Colonic mucosa (tissue), 4 donors: ENCODE data around the gene ADAMTSL3. TPM values are rescaled to one million over a fixed set of nuclear protein-coding genes. Genes with fewer than 3 reads are reported as not detected.

Experiments used
- DNase-seq: peaks from one replicate; pipeline ENCODE4 v3.0.0-alpha.2; 2020
- H3K27ac ChIP-seq: fragments of 200-600 bp; one replicate; pipeline ENCODE4 v1.8.0; 2021
- H3K27me3 ChIP-seq: fragments of 200-600 bp; one replicate; pipeline ENCODE4 v1.8.0; 2021
- H3K36me3 ChIP-seq: fragments of 200-600 bp; one replicate; pipeline ENCODE4 v1.8.0; 2021
- H3K4me1 ChIP-seq: fragments of 200-600 bp; one replicate; pipeline ENCODE4 v1.8.0; 2021; ENCODE audit warnings: mild to moderate bottlenecking
- H3K4me3 ChIP-seq: fragments of 200-600 bp; one replicate; pipeline ENCODE4 v1.8.0; 2021
- H3K9ac ChIP-seq, 2 donors: one replicate each; pipeline ENCODE4 v1.7.0; 2013; ENCODE audit warnings: control low read depth in 2 of 2, low read depth in 2 of 2, low read length in 2 of 2
- H3K9me3 ChIP-seq: fragments of 200-600 bp; one replicate; pipeline ENCODE4 v1.8.0; 2021
- CTCF ChIP-seq: fragments of 200-600 bp; IDR thresholded peaks from one replicate; pipeline ENCODE4 v1.8.0; 2022; ENCODE audit warnings: antibody characterized with exemption, mild to moderate bottlenecking
- intact Hi-C: fragments of 100-400 bp; cut with DNase I; formaldehyde crosslinking; loops from one replicate; pipeline ENCODE4 v1.14.1; 2022
- total RNA-seq, 2 donors: library from RNA; stranded (reverse); fragmentation: NEBNext Ultra II Directional in 1 of 2; extraction: Animal tissue kit (Norgen Biotek cat#: 25700) in 1 of 2; gene quantifications; one replicate each; pipeline ENCODE4 v1.2.1, GENCODE V29; 2021
- donor health status: healthy.
- donor health status: DM: no; HTN: no; CAD: no.
- donor health status: DM: no; HTN: no; CAD: no.

ADAMTSL3 gene
- total RNA-seq, 2 donors from 2014 or later = 0.72 to 4.8 TPM

- H3K27ac ChIP-seq = no peak overlapping the region
- intact Hi-C loops = no loop called here
These were observed 192.9 kb downstream of the ADAMTSL3 start for GRCh38 chr15:83846847-83847246.

GRCh38 chr15:83848315-83849050 lies 194.6 kb downstream of the ADAMTSL3 start:
- Histone ChIP-seq H3K4me3 (no peak overlapping the region), H3K9me3 (no peaks in the 10 kb centered on the region), H3K4me1 (no peaks in the 10 kb centered on the region), H3K9ac (no peak overlapping the region), H3K36me3 (no peaks in the 10 kb centered on the region), H3K27ac (peak overlapping the region; percentile 18), H3K27me3 (no peaks in the 10 kb centered on the region)
- no peak for TF ChIP-seq CTCF
- no peak for DNase-seq
- intact Hi-C loops = no loop called here

More at GRCh38 chr15:83846847-83847246, 192.9 kb downstream of the ADAMTSL3 start:
- DNase-seq = no peak
- Histone ChIP-seq H3K27me3 (no peaks in the 10 kb centered on the region), H3K9me3 (no peaks in the 10 kb centered on the region), H3K4me1 (no peaks in the 10 kb centered on the region), H3K9ac (no peak overlapping the region), H3K4me3 (no peak overlapping the region), H3K36me3 (no peaks in the 10 kb centered on the region)
- no peak for TF ChIP-seq CTCF

- Histone ChIP-seq H3K4me1 (no peaks in the 10 kb centered on the region), H3K36me3 (no peaks in the 10 kb centered on the region), H3K4me3 (no peak overlapping the region), H3K9me3 (no peaks in the 10 kb centered on the region), H3K9ac (no peak overlapping the region), H3K27me3 (no peaks in the 10 kb centered on the region), H3K27ac (no peak overlapping the region)
- DNase-seq = no peak
- intact Hi-C loops = no loop called here
- no peak for TF ChIP-seq CTCF
These were observed 196.1 kb downstream of the ADAMTSL3 start for GRCh38 chr15:83850015-83850414.

- H3K9me3 ChIP-seq = no peaks in the 10 kb centered on the region
- H3K4me1 ChIP-seq = no peaks in the 10 kb centered on the region
- no peak for DNase-seq
- H3K9ac ChIP-seq = no peak overlapping the region
- H3K27me3 ChIP-seq = no peaks in the 10 kb centered on the region
- intact Hi-C loops = no loop called here
- no peaks in the 10 kb centered on the region for H3K36me3 ChIP-seq
- H3K4me3 ChIP-seq = no peak overlapping the region
- no peak overlapping the region for H3K27ac ChIP-seq
- no peak for TF ChIP-seq CTCF
These were observed 196.8 kb downstream of the ADAMTSL3 start for GRCh38 chr15:83850501-83851245.

GRCh38 chr15:83853232-83853631 lies 199.3 kb downstream of the ADAMTSL3 start:
- H3K4me3 ChIP-seq = no peak overlapping the region
- H3K27ac ChIP-seq = no peak overlapping the region
- H3K9ac ChIP-seq = no peak overlapping the region
- H3K9me3 ChIP-seq = no peaks in the 10 kb centered on the region
- no peaks in the 10 kb centered on the region for H3K4me1 ChIP-seq
- TF ChIP-seq CTCF = no peak
- intact Hi-C loops = no loop called here
- no peaks in the 10 kb centered on the region for H3K36me3 ChIP-seq
- no peak for DNase-seq
- no peaks in the 10 kb centered on the region for H3K27me3 ChIP-seq
